A673 (cell line): Measurements from ENCODE around the gene CHRNA3.

Experiments used
- CTCF ChIP-seq: fragments of 300-800, 200-600 bp; sonication (generic); conservative IDR thresholded peaks from 2 replicates; pipeline ENCODE4 v1.5.1; 2017; ENCODE audit warnings: low read depth, mild to moderate bottlenecking, antibody characterized with exemption, low read length, moderate library complexity, mixed read lengths
- EZH2 ChIP-seq: fragments of 200-600 bp; sonication (generic); IDR thresholded peaks from 2 replicates; pipeline ENCODE4 v1.6.1; 2017; ENCODE audit warnings: borderline replicate concordance, low read depth, mild to moderate bottlenecking, mixed read lengths, antibody characterized with exemption, low read length; ENCODE audit not compliant: poor library complexity, severe bottlenecking

- no peak for TF ChIP-seq EZH2
- no peak for TF ChIP-seq CTCF
These were observed 70.0 kb downstream of the CHRNA3 start for GRCh38 chr15:78550815-78551214.
